Vagina (tissue), 2 donors: ENCODE data around the gene GGTLC2.

ENCODE experiments used
- POLR2AphosphoS5 ChIP-seq, 2 donors: sonication (generic); formaldehyde crosslinking; IDR thresholded peaks; one replicate each; pipeline ENCODE4 v1.9.0; 2017; ENCODE audit warnings: antibody characterized with exemption in 2 of 2, mild to moderate bottlenecking in 2 of 2, low read depth in 1 of 2; ENCODE audit not compliant: insufficient read depth in 1 of 2
- TF ChIP-seq, protein P1 (sequence below), 3 experiments: fragments of 450-650 bp in 2 of 3; fragments of 200-600 bp in 1 of 3; sonication (generic) in 1 of 3; IDR thresholded peaks; one replicate each; pipeline ENCODE4 v1.5.1; 2017 to 2019; ENCODE audit warnings: antibody characterized with exemption in 3 of 3, mild to moderate bottlenecking in 2 of 3, moderate library complexity in 2 of 3

GRCh38 chr22:22598144-22598543 lies 46.3 kb upstream of the GGTLC2 start:
- TF ChIP-seq, protein P1, sequence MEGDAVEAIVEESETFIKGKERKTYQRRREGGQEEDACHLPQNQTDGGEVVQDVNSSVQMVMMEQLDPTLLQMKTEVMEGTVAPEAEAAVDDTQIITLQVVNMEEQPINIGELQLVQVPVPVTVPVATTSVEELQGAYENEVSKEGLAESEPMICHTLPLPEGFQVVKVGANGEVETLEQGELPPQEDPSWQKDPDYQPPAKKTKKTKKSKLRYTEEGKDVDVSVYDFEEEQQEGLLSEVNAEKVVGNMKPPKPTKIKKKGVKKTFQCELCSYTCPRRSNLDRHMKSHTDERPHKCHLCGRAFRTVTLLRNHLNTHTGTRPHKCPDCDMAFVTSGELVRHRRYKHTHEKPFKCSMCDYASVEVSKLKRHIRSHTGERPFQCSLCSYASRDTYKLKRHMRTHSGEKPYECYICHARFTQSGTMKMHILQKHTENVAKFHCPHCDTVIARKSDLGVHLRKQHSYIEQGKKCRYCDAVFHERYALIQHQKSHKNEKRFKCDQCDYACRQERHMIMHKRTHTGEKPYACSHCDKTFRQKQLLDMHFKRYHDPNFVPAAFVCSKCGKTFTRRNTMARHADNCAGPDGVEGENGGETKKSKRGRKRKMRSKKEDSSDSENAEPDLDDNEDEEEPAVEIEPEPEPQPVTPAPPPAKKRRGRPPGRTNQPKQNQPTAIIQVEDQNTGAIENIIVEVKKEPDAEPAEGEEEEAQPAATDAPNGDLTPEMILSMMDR (IDR thresholded peaks at IDR 0.05), result no peak
- TF ChIP-seq POLR2AphosphoS5 (IDR thresholded peaks at IDR 0.05; ENCODE audit: insufficient read depth in 1 of 2, low read depth in 1 of 2), result no peak
